ENCODE results near the gene USP15.
"Not testable (repeated sequence)": the region's sequence is repeated elsewhere in the genome, so short reads cannot be mapped to it uniquely, and the experiment has no call there.

Gene USP15

GRCh38 chr12:62331306-62331705, 71.1 kb downstream of the USP15 start:
- H3K36me3 ChIP-seq (ENCODE audit: insufficient read depth, low read length): peaks cover 28% of the 10 kb centered on the region
- no peak overlapping the region for H3K4me3 ChIP-seq

GRCh38 chr12:62332598-62332997, 72.4 kb downstream of the USP15 start:
- no peak overlapping the region for H3K27ac ChIP-seq
- no peak for DNase-seq (ENCODE audit: low read depth, low spot score)
- no peak overlapping the region for H3K4me3 ChIP-seq
- TF ChIP-seq FOXP2 (optimal IDR thresholded peaks at IDR 0.05; ENCODE audit: control extremely low read depth, extremely low read length, insufficient read depth): no peak
- TF ChIP-seq POLR2AphosphoS5 (IDR thresholded peaks at IDR 0.05; ENCODE audit: borderline replicate concordance, low read depth, low read length): no peak
- TF ChIP-seq EZH2 (IDR thresholded peaks at IDR 0.05): no peak
- no peak overlapping the region for H3K9ac ChIP-seq (ENCODE audit: insufficient read length)
- peaks cover 36% of the 10 kb centered on the region for H3K36me3 ChIP-seq (ENCODE audit: insufficient read depth, low read length)
- no peaks in the 10 kb centered on the region for H3K9me3 ChIP-seq (ENCODE audit: low read depth, low read length)

More at GRCh38 chr12:62331306-62331705, 71.1 kb downstream of the USP15 start:
- Histone ChIP-seq H3K27ac (no peak overlapping the region), H3K9me3 (ENCODE audit: low read depth, low read length) (no peaks in the 10 kb centered on the region), H3K9ac (ENCODE audit: insufficient read length) (no peak overlapping the region)
- DNase-seq (ENCODE audit: low read depth, low spot score): no peak
- TF ChIP-seq POLR2AphosphoS5 (IDR thresholded peaks at IDR 0.05; ENCODE audit: borderline replicate concordance, low read depth, low read length) (no peak), FOXP2 (optimal IDR thresholded peaks at IDR 0.05; ENCODE audit: control extremely low read depth, extremely low read length, insufficient read depth) (no peak), EZH2 (IDR thresholded peaks at IDR 0.05) (no peak)

DNA sequence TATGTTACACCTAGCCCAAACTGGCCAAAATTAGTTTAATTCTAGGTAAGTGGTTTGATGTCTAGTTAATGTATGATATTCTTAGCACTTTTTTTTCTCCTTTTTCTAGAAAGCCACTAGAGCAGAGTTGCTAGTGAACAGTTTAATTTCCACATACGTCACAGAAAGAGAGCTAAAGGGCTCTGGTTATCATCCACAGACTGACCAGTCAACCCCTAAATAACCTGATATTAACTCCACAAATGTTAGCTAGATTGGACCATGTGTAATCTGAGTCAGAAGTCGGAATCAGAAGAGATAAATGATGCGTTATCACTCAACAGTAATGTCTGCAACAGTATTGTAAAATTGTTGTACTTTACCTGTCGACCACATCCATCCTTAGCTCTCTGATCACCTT, 74.9 kb downstream of the USP15 start:
- no peaks in the 10 kb centered on the region for H3K9me3 ChIP-seq (ENCODE audit: low read depth, low read length)
- no peak overlapping the region for H3K27ac ChIP-seq
- DNase-seq (ENCODE audit: low read depth, low spot score): no peak
- H3K9ac ChIP-seq (ENCODE audit: insufficient read length): no peak overlapping the region
- no peak for TF ChIP-seq POLR2AphosphoS5 (IDR thresholded peaks at IDR 0.05; ENCODE audit: borderline replicate concordance, low read depth, low read length)
- TF ChIP-seq FOXP2 (optimal IDR thresholded peaks at IDR 0.05; ENCODE audit: control extremely low read depth, extremely low read length, insufficient read depth): no peak
- no peak for TF ChIP-seq EZH2 (IDR thresholded peaks at IDR 0.05)
- no peak overlapping the region for H3K4me3 ChIP-seq
- peaks cover 28% of the 10 kb centered on the region for H3K36me3 ChIP-seq (ENCODE audit: insufficient read depth, low read length)

DNA sequence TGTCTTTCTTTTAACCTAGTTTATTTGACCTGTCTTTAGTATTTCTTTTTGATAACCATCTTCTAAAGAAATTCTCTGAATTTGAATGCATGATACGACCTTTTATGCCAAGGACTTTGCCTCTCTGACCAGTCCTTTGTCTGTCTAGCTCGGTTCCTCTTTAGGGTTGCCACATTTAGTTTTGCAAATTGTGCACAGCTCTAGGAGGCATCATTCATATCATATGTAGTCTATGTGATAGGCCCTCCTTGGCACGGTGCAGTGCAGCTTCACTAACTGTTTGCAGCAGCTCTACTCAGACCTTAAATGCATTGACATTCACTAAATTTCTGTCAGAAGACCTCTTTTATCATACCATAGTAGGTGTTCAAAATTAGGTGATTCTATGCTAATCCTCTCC, 75.6 kb downstream of the USP15 start:
- TF ChIP-seq FOXP2 (optimal IDR thresholded peaks at IDR 0.05; ENCODE audit: control extremely low read depth, extremely low read length, insufficient read depth): no peak
- Histone ChIP-seq H3K27ac (no peak overlapping the region), H3K36me3 (ENCODE audit: insufficient read depth, low read length) (peaks cover 28% of the 10 kb centered on the region), H3K4me3 (no peak overlapping the region), H3K9ac (ENCODE audit: insufficient read length) (no peak overlapping the region), H3K9me3 (ENCODE audit: low read depth, low read length) (no peaks in the 10 kb centered on the region)
- DNase-seq (ENCODE audit: low read depth, low spot score): no peak

DNA sequence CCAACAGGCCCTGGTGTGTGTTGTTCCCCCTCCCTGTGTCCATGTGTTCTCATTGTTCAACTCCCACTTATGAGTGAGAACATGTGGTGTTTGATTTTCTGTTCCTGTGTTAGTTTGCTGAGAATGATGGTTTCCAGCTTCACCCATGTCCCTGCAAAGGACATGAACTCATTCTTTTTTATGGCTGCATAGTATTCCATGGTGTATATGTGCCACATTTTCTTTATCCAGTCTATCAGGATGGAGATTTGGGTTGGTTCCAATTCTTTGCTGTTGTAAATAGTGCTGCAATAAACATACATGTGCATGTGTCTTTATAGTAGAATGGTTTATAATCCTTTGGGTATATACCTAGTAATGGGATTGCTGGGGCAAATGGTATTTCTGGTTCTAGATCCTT, 77.4 kb downstream of the USP15 start:
- H3K27ac ChIP-seq; H3K9ac ChIP-seq (ENCODE audit: insufficient read length); H3K4me3 ChIP-seq; H3K9me3 ChIP-seq (ENCODE audit: low read depth, low read length); DNase-seq (ENCODE audit: low read depth, low spot score): not testable (repeated sequence)
- peaks cover 23% of the 10 kb centered on the region for H3K36me3 ChIP-seq (ENCODE audit: insufficient read depth, low read length)

- H3K9me3 ChIP-seq (ENCODE audit: low read depth, low read length); H3K27ac ChIP-seq; H3K9ac ChIP-seq (ENCODE audit: insufficient read length); DNase-seq (ENCODE audit: low read depth, low spot score); H3K4me3 ChIP-seq: not testable (repeated sequence)
- H3K36me3 ChIP-seq (ENCODE audit: insufficient read depth, low read length): peaks cover 26% of the 10 kb centered on the region; the same call in 1 of the 2 replicates
Observed at GRCh38 chr12:62342614-62343303, 82.6 kb downstream of the USP15 start.

DNA sequence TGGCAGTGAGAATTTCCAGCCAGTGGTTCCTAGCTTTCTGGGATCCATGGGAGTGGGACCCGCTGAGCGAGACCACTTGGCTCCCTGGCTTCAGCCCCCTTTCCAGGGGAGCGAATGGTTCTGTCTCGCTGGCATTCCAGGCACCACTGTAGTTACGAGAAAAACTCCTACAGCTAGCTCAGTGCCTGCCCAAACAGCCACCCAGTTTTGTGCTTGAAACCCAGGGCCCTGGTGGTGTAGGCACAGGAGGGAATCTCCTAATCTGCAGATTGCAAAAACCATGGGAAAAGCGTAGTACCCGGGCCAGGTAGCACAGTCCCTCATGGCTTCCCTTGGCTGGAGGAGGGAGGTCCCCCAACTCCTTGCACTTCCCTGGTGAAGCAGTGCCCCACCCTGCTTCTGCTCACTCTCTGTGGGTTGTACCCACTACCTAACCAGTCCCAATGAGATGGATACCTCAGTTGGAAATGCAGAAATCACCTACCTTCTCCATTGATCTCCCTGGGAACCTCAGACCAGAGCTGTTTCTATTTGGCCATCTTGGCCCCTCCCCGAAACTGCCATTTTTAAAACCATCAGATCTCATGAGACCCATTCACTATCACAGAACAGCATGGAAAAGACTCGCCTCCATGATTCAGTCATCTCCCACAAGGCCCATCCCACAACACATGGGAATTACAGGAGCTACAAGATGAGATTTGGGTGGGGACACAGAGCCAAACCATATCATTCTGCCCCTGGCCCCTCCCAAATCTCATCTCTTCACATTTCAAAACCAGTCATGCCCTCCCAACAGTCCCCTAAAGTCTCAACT, 83.3 kb downstream of the USP15 start:
- not testable (repeated sequence) for H3K9ac ChIP-seq (ENCODE audit: insufficient read length); H3K27ac ChIP-seq; H3K4me3 ChIP-seq; H3K9me3 ChIP-seq (ENCODE audit: low read depth, low read length); DNase-seq (ENCODE audit: low read depth, low spot score)
- peaks cover 26% of the 10 kb centered on the region; the same call in 1 of the 2 replicates for H3K36me3 ChIP-seq (ENCODE audit: insufficient read depth, low read length)

- H3K9ac ChIP-seq (ENCODE audit: insufficient read length); H3K4me3 ChIP-seq; H3K27ac ChIP-seq; DNase-seq (ENCODE audit: low read depth, low spot score); H3K9me3 ChIP-seq (ENCODE audit: low read depth, low read length): not testable (repeated sequence)
- peaks cover 26% of the 10 kb centered on the region; the same call in 1 of the 2 replicates for H3K36me3 ChIP-seq (ENCODE audit: insufficient read depth, low read length)
Observed at GRCh38 chr12:62344731-62345556, 84.7 kb downstream of the USP15 start.

GRCh38 chr12:62345667-62346066, 85.5 kb downstream of the USP15 start:
- Histone ChIP-seq H3K4me3 (no peak overlapping the region), H3K9ac (ENCODE audit: insufficient read length) (no peak overlapping the region), H3K27ac (no peak overlapping the region), H3K9me3 (ENCODE audit: low read depth, low read length) (no peaks in the 10 kb centered on the region), H3K36me3 (ENCODE audit: insufficient read depth, low read length) (peaks cover 30% of the 10 kb centered on the region; the same call in 1 of the 2 replicates)
- no peak for DNase-seq (ENCODE audit: low read depth, low spot score)
- TF ChIP-seq POLR2AphosphoS5 (IDR thresholded peaks at IDR 0.05; ENCODE audit: borderline replicate concordance, low read depth, low read length) (no peak), EZH2 (IDR thresholded peaks at IDR 0.05) (no peak), FOXP2 (optimal IDR thresholded peaks at IDR 0.05; ENCODE audit: control extremely low read depth, extremely low read length, insufficient read depth) (no peak)

All from SK-N-MC (cell line).